GOT3 (cell line): ENCODE results near the gene PARP11.
A peak's percentile ranks its signal among the peaks of the same experiment; 100 is the strongest.

Experiments used
- DNase-seq: peaks from one replicate; lab custom pipeline; 2025; ENCODE audit warnings: mixed read lengths; lab: John Stamatoyannopoulos, UW

Gene PARP11, protein sequence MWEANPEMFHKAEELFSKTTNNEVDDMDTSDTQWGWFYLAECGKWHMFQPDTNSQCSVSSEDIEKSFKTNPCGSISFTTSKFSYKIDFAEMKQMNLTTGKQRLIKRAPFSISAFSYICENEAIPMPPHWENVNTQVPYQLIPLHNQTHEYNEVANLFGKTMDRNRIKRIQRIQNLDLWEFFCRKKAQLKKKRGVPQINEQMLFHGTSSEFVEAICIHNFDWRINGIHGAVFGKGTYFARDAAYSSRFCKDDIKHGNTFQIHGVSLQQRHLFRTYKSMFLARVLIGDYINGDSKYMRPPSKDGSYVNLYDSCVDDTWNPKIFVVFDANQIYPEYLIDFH

GRCh38 chr12:3872800-3873636, at the start of gene PARP11:
PARP11 (minus strand) TSS chr12:3873399; CDS start chr12:3873229, 170 bp downstream.
- peak; percentile 85 for DNase-seq

DNA sequence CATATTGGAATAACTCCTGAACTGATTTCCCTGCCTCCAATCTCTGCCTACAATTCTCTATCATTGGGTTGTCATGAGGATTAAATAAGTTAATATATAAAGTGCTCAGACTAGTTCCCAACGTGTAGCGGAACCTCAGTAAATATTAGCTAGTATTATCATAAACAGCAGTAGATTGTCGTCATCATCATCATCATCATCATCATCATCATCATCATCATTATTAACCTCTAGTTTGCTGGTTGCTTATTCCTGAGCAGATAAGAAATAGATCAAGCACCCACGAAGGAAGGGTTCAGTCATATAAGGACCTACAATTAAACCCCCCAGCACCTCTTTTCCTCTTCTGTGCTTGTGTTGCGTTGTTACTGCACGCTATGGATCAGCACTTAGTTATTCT, 48.8 kb upstream of the PARP11 start:
- DNase-seq: no peak

DNA sequence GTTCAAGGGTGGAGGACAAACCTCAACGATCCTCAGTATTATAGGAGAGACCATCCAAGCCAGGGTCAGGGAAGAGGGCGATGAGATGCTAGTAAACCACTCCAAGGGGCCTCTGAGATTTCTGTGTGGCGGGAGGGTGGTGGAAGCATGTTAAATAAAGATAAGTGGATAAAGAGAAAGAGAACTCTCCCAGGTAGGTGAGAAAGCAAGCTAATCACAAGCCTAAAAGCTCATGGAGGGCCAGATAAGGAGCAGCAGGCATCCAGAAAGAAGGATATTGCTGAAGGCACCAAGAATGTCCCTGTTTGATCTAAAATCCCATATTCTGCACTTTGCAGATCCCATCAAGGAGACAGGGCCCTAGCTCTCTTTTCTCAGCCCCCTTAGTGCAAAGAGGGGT, 48.3 kb upstream of the PARP11 start:
- no peak for DNase-seq

DNA sequence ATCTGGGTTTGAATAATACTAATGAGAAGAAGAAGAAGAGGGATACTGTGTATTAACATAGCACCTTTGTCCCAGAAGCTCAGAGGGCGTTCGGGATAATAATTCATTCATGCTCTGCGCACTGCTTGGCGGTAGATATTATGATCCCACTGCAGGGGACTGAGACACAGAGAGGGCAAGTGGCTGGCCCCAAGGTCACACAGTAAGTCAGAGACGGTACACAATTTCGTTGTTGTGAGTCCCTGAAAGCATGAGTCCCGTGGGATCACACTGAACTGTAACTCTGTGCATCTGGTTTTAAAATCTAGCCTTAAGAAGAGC, 47.9 kb upstream of the PARP11 start:
- no peak for DNase-seq

- DNase-seq: no peak
These were observed 47.4 kb upstream of the PARP11 start for GRCh38 chr12:3920351-3921150.

- no peak for DNase-seq
These were observed 40.1 kb upstream of the PARP11 start for GRCh38 chr12:3913278-3913677.

GRCh38 chr12:3912863-3913262, 39.7 kb upstream of the PARP11 start:
- DNase-seq: no peak

GRCh38 chr12:3911409-3911808, 38.2 kb upstream of the PARP11 start:
- no peak for DNase-seq

GRCh38 chr12:3905664-3906063, 32.5 kb upstream of the PARP11 start:
- no peak for DNase-seq

DNA sequence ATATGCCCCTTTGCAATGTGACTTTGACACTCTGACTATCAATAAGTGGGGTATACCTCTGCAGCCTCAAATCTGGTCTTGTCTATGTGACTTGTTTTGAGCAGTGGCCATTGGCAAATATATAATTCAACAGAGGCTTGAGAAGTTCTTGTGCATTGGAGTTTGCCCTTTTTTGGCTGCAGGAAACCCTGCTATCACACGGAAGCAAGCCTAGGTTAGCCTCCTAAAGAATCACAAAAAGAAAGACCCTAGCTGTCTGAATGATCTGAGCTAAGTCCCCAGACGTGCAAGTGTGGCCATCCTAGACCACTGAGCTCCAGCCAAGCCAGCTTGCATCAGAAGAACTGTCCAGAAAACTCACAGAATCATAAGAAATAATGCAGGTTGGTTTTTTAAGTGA, 31.8 kb upstream of the PARP11 start:
- DNase-seq: no peak

- no peak for DNase-seq
These were observed 29.7 kb upstream of the PARP11 start for GRCh38 chr12:3902921-3903320.

DNA sequence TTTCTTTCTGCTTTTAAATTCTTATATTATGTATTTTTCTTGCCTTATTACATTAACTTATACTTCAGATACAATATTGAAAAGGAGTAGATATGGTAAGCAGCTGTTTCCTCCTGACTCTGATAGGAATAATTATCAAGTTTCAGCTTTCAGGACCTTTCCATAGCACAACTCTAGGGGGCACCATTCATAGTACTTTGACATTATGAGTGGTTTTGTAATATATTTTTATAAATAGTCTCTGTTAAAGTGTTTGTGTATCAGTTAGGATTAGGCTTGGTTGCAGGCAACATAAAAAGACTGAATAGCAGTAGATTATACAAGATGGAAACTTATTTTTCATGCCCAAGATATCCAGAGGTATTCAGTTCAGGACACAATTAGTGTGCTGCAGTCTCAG, 27.9 kb upstream of the PARP11 start:
- no peak for DNase-seq

GRCh38 chr12:3898756-3899155, 25.6 kb upstream of the PARP11 start:
- DNase-seq: no peak

DNA sequence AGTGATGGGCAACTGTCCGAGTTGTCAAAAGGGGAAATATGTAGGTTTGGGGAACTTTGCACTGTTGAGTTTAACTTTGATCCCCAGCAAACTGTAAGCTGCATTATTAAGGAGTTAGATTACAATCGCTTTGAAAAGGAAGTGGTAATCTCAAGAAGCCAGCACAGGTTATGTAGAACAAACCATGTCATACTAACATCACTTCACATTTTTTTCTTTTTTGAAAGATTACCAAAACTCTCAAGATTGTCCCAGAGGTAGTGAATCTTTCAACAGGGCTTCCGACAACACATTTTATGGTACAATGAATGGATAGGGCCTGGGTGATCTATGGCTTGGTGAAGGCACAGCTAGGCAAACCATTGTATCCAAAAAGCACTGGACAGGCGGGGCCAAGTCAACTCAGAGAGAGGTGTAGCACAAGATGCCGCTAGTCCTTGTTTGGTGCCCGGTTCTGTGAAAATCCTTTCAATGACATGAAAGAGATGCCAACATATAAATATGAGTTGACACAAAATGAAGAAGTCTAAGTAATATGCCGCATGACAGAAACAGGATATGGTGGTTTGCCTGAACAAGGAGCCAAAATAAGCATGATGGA, 24.3 kb upstream of the PARP11 start:
- no peak for DNase-seq

DNA sequence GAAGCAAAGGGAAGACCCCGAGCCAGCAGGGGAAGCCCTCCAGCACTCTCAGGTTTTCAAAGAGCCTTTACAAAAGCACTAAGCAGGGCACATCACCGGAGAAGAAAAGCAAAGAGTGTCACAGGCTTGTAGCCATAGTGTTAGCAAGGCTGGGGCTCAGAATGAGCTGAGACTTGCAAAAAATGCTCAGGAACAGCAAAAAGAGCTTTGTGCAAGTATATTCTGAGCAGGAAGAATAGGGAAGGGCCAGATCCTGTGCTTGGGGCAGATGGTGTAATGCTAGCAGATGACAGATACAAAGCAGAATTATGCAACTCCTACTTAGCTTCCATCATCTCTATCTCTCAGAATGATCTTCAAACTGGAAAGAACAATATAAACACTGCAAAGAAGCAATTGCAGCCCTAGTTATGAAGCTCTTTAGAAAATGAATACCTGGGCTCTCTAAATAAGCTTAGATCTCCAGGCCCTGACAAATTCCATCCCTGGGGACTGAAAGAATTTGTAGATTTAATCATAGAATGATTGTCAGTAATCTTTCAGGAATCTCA, 23.7 kb upstream of the PARP11 start:
- DNase-seq: no peak

- no peak for DNase-seq
These were observed 23.2 kb upstream of the PARP11 start for GRCh38 chr12:3896356-3896755.

DNA sequence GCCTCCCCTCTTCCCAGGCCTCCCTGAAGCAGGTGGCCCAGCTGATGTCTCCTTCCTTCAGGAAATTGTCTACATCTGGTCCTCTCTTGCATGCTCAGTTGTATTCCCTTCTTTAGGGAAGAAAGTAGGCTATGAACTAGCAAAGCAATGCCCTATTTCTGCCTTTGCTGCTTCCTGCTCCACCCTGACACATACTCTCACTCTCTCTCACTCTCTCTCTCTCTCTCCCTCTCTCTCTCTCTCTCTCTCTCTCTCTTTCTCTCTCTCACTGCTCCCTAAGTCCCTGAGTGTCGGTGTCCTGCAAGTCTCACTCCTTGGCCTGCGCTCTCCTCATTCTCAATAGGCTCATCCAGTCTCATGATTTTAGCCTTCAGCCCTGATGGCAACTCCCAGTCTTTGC, 19.4 kb upstream of the PARP11 start:
- DNase-seq: no peak

- DNase-seq: no peak
These were observed 18.0 kb upstream of the PARP11 start for GRCh38 chr12:3891201-3891600.

GRCh38 chr12:3888659-3889058, 15.5 kb upstream of the PARP11 start:
- no peak for DNase-seq

GRCh38 chr12:3885277-3886094, 12.3 kb upstream of the PARP11 start:
- DNase-seq: no peak

DNA sequence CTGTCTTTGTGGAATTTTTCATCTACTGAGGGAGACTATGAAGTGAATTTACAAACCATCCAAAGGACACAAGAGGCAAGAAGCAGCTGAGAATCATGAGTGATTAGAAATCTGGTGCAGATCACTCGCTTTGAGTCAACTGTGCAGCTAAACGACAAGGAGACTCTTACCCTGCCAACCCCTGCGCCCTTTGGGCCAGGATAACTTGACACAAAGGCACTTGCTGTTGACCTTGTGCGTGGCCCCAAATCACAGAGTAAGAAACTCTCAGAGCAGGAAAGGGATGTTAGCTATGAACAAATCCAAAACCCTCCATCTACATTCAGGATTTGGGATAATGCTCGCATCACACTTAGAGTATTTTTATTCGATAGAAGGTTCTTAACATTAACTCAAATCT, 11.5 kb upstream of the PARP11 start:
- no peak for DNase-seq
